OCI-LY7 (cell line): ENCODE measurements around the gene BMPR1B. TPM values are rescaled to one million over a fixed set of nuclear protein-coding genes. Genes with fewer than 3 reads are reported as not detected.

Experiments
- BruUV-seq: library from RNA; stranded (reverse); fragments of 400-500 nt; replicated peaks from 2 replicates; lab custom pipeline; 2021; lab: Mats Ljungman, UMichigan
- CTCF ChIA-PET: fragments of 300-600 bp; sonication (Branson Sonifier 250); formaldehyde crosslinking; loops from one replicate; lab custom pipeline; 2022; ENCODE audit warnings: antibody characterized with exemption; ENCODE audit not compliant: unreplicated experiment; lab: Charles Lee
- POLR2A ChIA-PET: fragments of 300-600 bp; sonication (Branson Sonifier 250); formaldehyde crosslinking; loops from one replicate; lab custom pipeline; 2022; ENCODE audit warnings: antibody characterized with exemption; lab: Charles Lee
- DNase-seq: peaks from one replicate; pipeline ENCODE4 v3.0.0-alpha.2; 2015; ENCODE audit warnings: low spot score
- H2AFZ ChIP-seq: fragments of 200-600 bp; sonication (generic), shearing (Covaris generic); 2 replicates; pipeline ENCODE4 v1.6.1; 2014; ENCODE audit warnings: mild to moderate bottlenecking, antibody characterized with exemption, low read length, moderate library complexity
- H3K27ac ChIP-seq: fragments of 200-600 bp; sonication (generic); 2 replicates; pipeline ENCODE4 v1.5.1; 2014; ENCODE audit warnings: mixed run types, low read depth, mild to moderate bottlenecking, moderate library complexity, low read length, inconsistent platforms; ENCODE audit not compliant: poor library complexity, severe bottlenecking
- H3K36me3 ChIP-seq: fragments of 200-600 bp; sonication (generic); 2 replicates; pipeline ENCODE4 v1.6.1; 2014; ENCODE audit warnings: mild to moderate bottlenecking, antibody characterized with exemption, low read length, moderate library complexity, mixed read lengths; ENCODE audit not compliant: insufficient read depth
- H3K4me1 ChIP-seq: fragments of 200-600 bp; sonication (generic); 2 replicates; pipeline ENCODE4 v1.5.1; 2014; ENCODE audit warnings: mild to moderate bottlenecking, low read length; ENCODE audit not compliant: insufficient read depth, poor library complexity, severe bottlenecking
- H3K4me2 ChIP-seq: fragments of 200-600 bp; sonication (generic); 2 replicates; pipeline ENCODE4 v1.6.1; 2014; ENCODE audit warnings: mild to moderate bottlenecking, low read length
- H3K4me3 ChIP-seq: fragments of 200-600 bp; sonication (generic); 2 replicates; pipeline ENCODE4 v1.5.1; 2014; ENCODE audit warnings: mild to moderate bottlenecking, low read depth, low read length; ENCODE audit not compliant: poor library complexity, severe bottlenecking
- H3K79me2 ChIP-seq: fragments of 200-600 bp; sonication (generic); 2 replicates; pipeline ENCODE4 v1.6.1; 2016; ENCODE audit warnings: low read depth, mild to moderate bottlenecking, low read length, moderate library complexity, mixed read lengths; ENCODE audit not compliant: insufficient read depth
- H3K9me2 ChIP-seq: fragments of 200-600 bp; sonication (generic); 2 replicates; pipeline ENCODE4 v1.6.1; 2016; ENCODE audit warnings: mild to moderate bottlenecking, low read length, mixed read lengths; ENCODE audit not compliant: insufficient read depth
- H3K9me3 ChIP-seq: fragments of 200-600 bp; sonication (generic); 2 replicates; pipeline ENCODE4 v1.6.1; 2014; ENCODE audit warnings: mild to moderate bottlenecking, mixed run types, low read length, mixed read lengths
- H4K20me1 ChIP-seq: fragments of 200-600 bp; sonication (generic); 2 replicates; pipeline ENCODE4 v1.6.1; 2014; ENCODE audit warnings: mild to moderate bottlenecking, antibody characterized with exemption, low read length, moderate library complexity, mixed read lengths; ENCODE audit not compliant: insufficient read depth
- CTCF ChIP-seq: fragments of 200-600 bp; sonication (generic); conservative IDR thresholded peaks from 2 replicates; pipeline ENCODE4 v1.5.1; 2014; ENCODE audit warnings: mild to moderate bottlenecking, antibody characterized with exemption, low read length, moderate library complexity, mixed read lengths
- EZH2phosphoT487 ChIP-seq: fragments of 200-600 bp; sonication (generic); IDR thresholded peaks from 2 replicates; pipeline ENCODE4 v1.6.1; 2018; ENCODE audit warnings: low read depth, borderline replicate concordance, mild to moderate bottlenecking, mixed run types, antibody characterized with exemption, low read length, moderate library complexity, mixed read lengths
- intact Hi-C: fragments of 100-400 bp; cut with micrococcal nuclease; formaldehyde crosslinking; loops from one replicate; pipeline ENCODE4 v1.10.0; 2022; ENCODE audit not compliant: unreplicated experiment
- total RNA-seq, 2 experiments: library from RNA; depleted of rRNA in 1 of 2; stranded (reverse); fragments of >200 nt in 1 of 2; shearing (Covaris generic) in 1 of 2; gene quantifications; 2 replicates each; pipeline ENCODE4 v1.2.3, GENCODE V29; 2014 to 2022

Gene BMPR1B
- total RNA-seq, 2 experiments from 2014 or later: not detected

- H3K4me2 ChIP-seq: no peak overlapping the region
- no peak for DNase-seq
- CTCF ChIA-PET: no interaction called here
These were observed 314.1 kb downstream of the BMPR1B start for GRCh38 chr4:95071851-95072250.

GRCh38 chr4:95073646-95074045, 315.9 kb downstream of the BMPR1B start:
- intact Hi-C loops: no loop called here
- no TSS peak for BruUV-seq
- H2AFZ ChIP-seq: no peak overlapping the region
- ChIA-PET CTCF (no interaction called here), POLR2A (no interaction called here)
- H3K27ac ChIP-seq: no peak overlapping the region
- no peak overlapping the region for H3K4me2 ChIP-seq
- H3K4me1 ChIP-seq: no peaks in the 10 kb centered on the region
- H3K9me2 ChIP-seq: no peaks in the 10 kb centered on the region
- TF ChIP-seq CTCF (no peak), EZH2phosphoT487 (no peak)
- H3K79me2 ChIP-seq: no peaks in the 10 kb centered on the region
- no peak overlapping the region for H3K4me3 ChIP-seq
- no peaks in the 10 kb centered on the region for H3K9me3 ChIP-seq
- no peaks in the 10 kb centered on the region for H4K20me1 ChIP-seq
- no peaks in the 10 kb centered on the region for H3K36me3 ChIP-seq
- no peak for DNase-seq

More at GRCh38 chr4:95071851-95072250, 314.1 kb downstream of the BMPR1B start:
- Histone ChIP-seq H2AFZ (no peak overlapping the region), H3K79me2 (no peaks in the 10 kb centered on the region), H3K36me3 (no peaks in the 10 kb centered on the region), H3K9me2 (no peaks in the 10 kb centered on the region), H4K20me1 (no peaks in the 10 kb centered on the region), H3K4me1 (no peaks in the 10 kb centered on the region), H3K27ac (no peak overlapping the region), H3K4me3 (no peak overlapping the region), H3K9me3 (no peaks in the 10 kb centered on the region)
- intact Hi-C loops: no loop called here
- TF ChIP-seq CTCF (no peak), EZH2phosphoT487 (no peak)
- POLR2A ChIA-PET: interaction anchor here (0.8 kb wide), 1 partner anchor 34 kb away, joined by 3 read pairs; no protein-coding TSS in a partner anchor
- no TSS peak for BruUV-seq

- H3K4me1 ChIP-seq: no peaks in the 10 kb centered on the region
- POLR2A ChIA-PET: no interaction called here
- no peak for DNase-seq
- H4K20me1 ChIP-seq: no peaks in the 10 kb centered on the region
- H3K9me2 ChIP-seq: no peaks in the 10 kb centered on the region
- H3K4me3 ChIP-seq: no peak overlapping the region
- TF ChIP-seq CTCF (no peak), EZH2phosphoT487 (no peak)
- H3K79me2 ChIP-seq: no peaks in the 10 kb centered on the region
- CTCF ChIA-PET: no interaction called here
- H3K9me3 ChIP-seq: no peaks in the 10 kb centered on the region
- BruUV-seq: no TSS peak
- intact Hi-C loops: no loop called here
- no peak overlapping the region for H3K27ac ChIP-seq
- H3K4me2 ChIP-seq: no peak overlapping the region
- no peaks in the 10 kb centered on the region for H3K36me3 ChIP-seq
- H2AFZ ChIP-seq: no peak overlapping the region
These were observed 320.1 kb downstream of the BMPR1B start for GRCh38 chr4:95077864-95078263.
